NB4 (cell line): ENCODE measurements around the gene FBXO27.

Source experiments
- DNase-seq: peaks from one replicate; pipeline ENCODE4 v3.0.0; 2010; ENCODE audit warnings: low read depth
- H3K4me3 ChIP-seq: one replicate; pipeline ENCODE4 v1.5.1; 2011; ENCODE audit warnings: mild to moderate bottlenecking, low read depth, low read length, moderate library complexity
- CTCF ChIP-seq: IDR thresholded peaks from one replicate; pipeline ENCODE4 v1.5.1; 2012; ENCODE audit warnings: low read depth, low read length
- MAX ChIP-seq: IDR thresholded peaks from 2 replicates; pipeline ENCODE4 v1.6.1; 2011; ENCODE audit warnings: low read depth, low read length
- MYC ChIP-seq: IDR thresholded peaks from 2 replicates; pipeline ENCODE4 v1.6.1; 2011; ENCODE audit warnings: low read depth, low read length
- POLR2A ChIP-seq: IDR thresholded peaks from 2 replicates; pipeline ENCODE4 v1.6.1; 2011; ENCODE audit warnings: mild to moderate bottlenecking; ENCODE audit not compliant: insufficient read length; ENCODE audit errors: extremely low read depth

Gene FBXO27

GRCh38 chr19:39032063-39032918 is at the start of gene FBXO27:
FBXO27 (minus strand) TSS chr19:39032549; CDS start chr19:39032227, 322 bp downstream.
- peak; percentile 8 for DNase-seq
- TF ChIP-seq CTCF (no peak), MYC (no peak), MAX (no peak), POLR2A (no peak)
- H3K4me3 ChIP-seq, result no peak within 1 kb of the TSS

GRCh38 chr19:39080431-39080830 is 48.1 kb upstream of the FBXO27 start:
- no peak for DNase-seq
- H3K4me3 ChIP-seq, result no peak overlapping the region
- no peak for TF ChIP-seq CTCF

- DNase-seq, result no peak
- H3K4me3 ChIP-seq, result no peak overlapping the region
- TF ChIP-seq MAX, result no peak
- no peak for TF ChIP-seq CTCF
- no peak for TF ChIP-seq POLR2A
- TF ChIP-seq MYC, result no peak
These were observed 46.3 kb upstream of the FBXO27 start for GRCh38 chr19:39078436-39079200.

GRCh38 chr19:39077323-39077722 is 45.0 kb upstream of the FBXO27 start:
- no peak for TF ChIP-seq MYC
- no peak for TF ChIP-seq POLR2A
- TF ChIP-seq CTCF, result no peak
- TF ChIP-seq MAX, result no peak
- no peak overlapping the region for H3K4me3 ChIP-seq

GRCh38 chr19:39074942-39075341 is 42.6 kb upstream of the FBXO27 start:
- no peak overlapping the region for H3K4me3 ChIP-seq
- TF ChIP-seq MYC (no peak), POLR2A (no peak), MAX (no peak), CTCF (no peak)
- no peak for DNase-seq

More at GRCh38 chr19:39077323-39077722, 45.0 kb upstream of the FBXO27 start:
- no peak for DNase-seq
